Fibroblast of mammary gland (primary cell): ENCODE data around the gene MAT2A.

Experiments
- DNase-seq: peaks from one replicate; pipeline ENCODE4 v3.0.0-alpha.2; 2010; ENCODE audit warnings: low read depth
- H3K4me3 ChIP-seq: 2 replicates; pipeline ENCODE4 v1.5.1; 2011; ENCODE audit warnings: low read depth, mild to moderate bottlenecking, low read length, moderate library complexity; ENCODE audit not compliant: control insufficient read depth
- TF ChIP-seq, protein P1 (sequence below): conservative IDR thresholded peaks from 2 replicates; pipeline ENCODE4 v1.5.1; 2011; ENCODE audit warnings: low read depth, low read length, inconsistent platforms; ENCODE audit not compliant: control insufficient read depth, insufficient read depth

MAT2A gene

DNA sequence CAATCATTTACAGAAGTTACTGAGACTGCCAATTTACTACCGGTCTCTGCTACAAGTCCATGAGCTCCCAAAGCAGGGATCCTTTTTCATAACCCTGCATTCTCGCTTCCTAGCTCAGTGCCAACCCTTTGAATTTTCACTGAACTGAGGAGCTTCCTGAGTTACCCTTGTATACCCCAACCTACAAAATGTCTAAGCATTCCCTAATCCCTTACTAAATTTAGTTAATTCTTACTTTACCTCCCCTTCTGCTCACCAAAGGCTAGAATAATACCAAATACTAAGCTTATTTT lies 9.6 kb downstream of the MAT2A start:
- no peak for DNase-seq

GRCh38 chr2:85549095-85549494 lies 10.1 kb downstream of the MAT2A start:
- TF ChIP-seq, protein P1, sequence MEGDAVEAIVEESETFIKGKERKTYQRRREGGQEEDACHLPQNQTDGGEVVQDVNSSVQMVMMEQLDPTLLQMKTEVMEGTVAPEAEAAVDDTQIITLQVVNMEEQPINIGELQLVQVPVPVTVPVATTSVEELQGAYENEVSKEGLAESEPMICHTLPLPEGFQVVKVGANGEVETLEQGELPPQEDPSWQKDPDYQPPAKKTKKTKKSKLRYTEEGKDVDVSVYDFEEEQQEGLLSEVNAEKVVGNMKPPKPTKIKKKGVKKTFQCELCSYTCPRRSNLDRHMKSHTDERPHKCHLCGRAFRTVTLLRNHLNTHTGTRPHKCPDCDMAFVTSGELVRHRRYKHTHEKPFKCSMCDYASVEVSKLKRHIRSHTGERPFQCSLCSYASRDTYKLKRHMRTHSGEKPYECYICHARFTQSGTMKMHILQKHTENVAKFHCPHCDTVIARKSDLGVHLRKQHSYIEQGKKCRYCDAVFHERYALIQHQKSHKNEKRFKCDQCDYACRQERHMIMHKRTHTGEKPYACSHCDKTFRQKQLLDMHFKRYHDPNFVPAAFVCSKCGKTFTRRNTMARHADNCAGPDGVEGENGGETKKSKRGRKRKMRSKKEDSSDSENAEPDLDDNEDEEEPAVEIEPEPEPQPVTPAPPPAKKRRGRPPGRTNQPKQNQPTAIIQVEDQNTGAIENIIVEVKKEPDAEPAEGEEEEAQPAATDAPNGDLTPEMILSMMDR = no peak
- H3K4me3 ChIP-seq = no peak overlapping the region

More for the DNA sequence above, 9.6 kb downstream of the MAT2A start:
- TF ChIP-seq, protein P1 = no peak
- no peak overlapping the region for H3K4me3 ChIP-seq

DNA sequence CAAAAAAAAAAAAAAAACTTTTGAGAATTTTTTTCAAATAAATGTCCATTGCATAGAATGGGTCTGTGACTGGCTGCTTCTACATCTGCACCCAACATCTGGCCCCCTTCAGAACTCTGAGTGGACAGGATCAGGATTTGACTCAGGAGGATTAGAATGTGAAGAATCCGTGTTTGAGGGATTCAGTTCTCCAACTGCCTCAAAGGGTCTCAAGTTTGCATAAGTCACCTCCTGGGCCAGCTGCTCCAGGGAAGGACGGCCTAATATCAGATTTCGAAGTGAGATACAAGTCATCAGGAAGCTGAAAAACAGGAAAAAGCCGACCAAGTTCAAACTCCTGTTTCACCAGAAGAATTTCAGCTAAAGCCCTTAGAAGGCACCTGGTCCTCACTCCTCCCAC lies 10.9 kb downstream of the MAT2A start:
- DNase-seq = peak; percentile 97
- TF ChIP-seq, protein P1 = no peak
- H3K4me3 ChIP-seq = no peak overlapping the region

More at GRCh38 chr2:85549095-85549494, 10.1 kb downstream of the MAT2A start:
- no peak for DNase-seq

DNA sequence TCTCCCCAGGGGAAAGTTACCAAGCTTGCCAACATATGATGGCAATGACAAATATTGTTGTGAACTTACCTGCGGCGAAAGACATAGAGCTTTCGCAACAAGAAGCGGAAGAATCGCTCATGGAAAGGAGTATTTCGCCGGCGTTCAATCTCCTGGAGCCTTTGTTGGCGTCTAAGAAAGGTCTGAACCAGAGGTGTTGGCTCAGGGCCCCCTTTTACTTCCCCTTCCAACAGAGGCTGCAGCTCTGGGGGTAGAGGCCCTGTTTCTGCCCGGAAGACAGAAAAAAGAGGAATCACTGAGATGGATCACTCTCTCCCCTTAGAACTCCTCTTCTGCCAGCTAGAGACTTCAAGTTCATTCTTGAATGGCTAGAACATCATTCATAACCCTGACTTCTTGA lies 11.5 kb downstream of the MAT2A start:
- TF ChIP-seq, protein P1 = no peak

GRCh38 chr2:85551698-85552678 lies 13.0 kb downstream of the MAT2A start:
- DNase-seq = peak; percentile 78
- H3K4me3 ChIP-seq = no peak overlapping the region
- TF ChIP-seq, protein P1 = peak; percentile 95

More for the DNA sequence above, 11.5 kb downstream of the MAT2A start:
- no peak for DNase-seq
- no peak overlapping the region for H3K4me3 ChIP-seq

GRCh38 chr2:85553184-85553583 lies 14.2 kb downstream of the MAT2A start:
- no peak overlapping the region for H3K4me3 ChIP-seq
- DNase-seq = no peak
- TF ChIP-seq, protein P1 = no peak
